ENCODE results near the gene MPND. TPM values are rescaled to one million over a fixed set of nuclear protein-coding genes. Genes with fewer than 3 reads are reported as not detected.

MPND gene
- total RNA-seq, 4 donors from 2014 or later: 5.6 to 10.5 (median 9.3) TPM

- H3K27ac ChIP-seq: peak overlapping the region; percentile 22 to 87 (median 29)
- intact Hi-C loops (cut with DNase I): no loop called here
- 73 to 74% methylated on average over 29 to 31 of the region's 31 CpGs for WGBS, 2 donors
Measured at GRCh38 chr19:4371247-4372164, 28.1 kb downstream of the MPND start.

GRCh38 chr19:4372165-4373012 is 29.0 kb downstream of the MPND start:
- no peaks in the 10 kb centered on the region for H3K36me3 ChIP-seq
- no peaks in the 10 kb centered on the region for H3K27me3 ChIP-seq
- peaks cover 82 to 98% of the 10 kb centered on the region in 2 donors for H3K4me1 ChIP-seq
- no peaks in the 10 kb centered on the region for H3K9me3 ChIP-seq
- peak overlapping the region in 2 of 3 donors; percentile 87 to 91 for H3K27ac ChIP-seq
- TF ChIP-seq, protein P1, sequence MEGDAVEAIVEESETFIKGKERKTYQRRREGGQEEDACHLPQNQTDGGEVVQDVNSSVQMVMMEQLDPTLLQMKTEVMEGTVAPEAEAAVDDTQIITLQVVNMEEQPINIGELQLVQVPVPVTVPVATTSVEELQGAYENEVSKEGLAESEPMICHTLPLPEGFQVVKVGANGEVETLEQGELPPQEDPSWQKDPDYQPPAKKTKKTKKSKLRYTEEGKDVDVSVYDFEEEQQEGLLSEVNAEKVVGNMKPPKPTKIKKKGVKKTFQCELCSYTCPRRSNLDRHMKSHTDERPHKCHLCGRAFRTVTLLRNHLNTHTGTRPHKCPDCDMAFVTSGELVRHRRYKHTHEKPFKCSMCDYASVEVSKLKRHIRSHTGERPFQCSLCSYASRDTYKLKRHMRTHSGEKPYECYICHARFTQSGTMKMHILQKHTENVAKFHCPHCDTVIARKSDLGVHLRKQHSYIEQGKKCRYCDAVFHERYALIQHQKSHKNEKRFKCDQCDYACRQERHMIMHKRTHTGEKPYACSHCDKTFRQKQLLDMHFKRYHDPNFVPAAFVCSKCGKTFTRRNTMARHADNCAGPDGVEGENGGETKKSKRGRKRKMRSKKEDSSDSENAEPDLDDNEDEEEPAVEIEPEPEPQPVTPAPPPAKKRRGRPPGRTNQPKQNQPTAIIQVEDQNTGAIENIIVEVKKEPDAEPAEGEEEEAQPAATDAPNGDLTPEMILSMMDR (IDR thresholded peaks at IDR 0.05): no peak
- no peak for TF ChIP-seq POLR2A (IDR thresholded peaks at IDR 0.05)
- 86 to 89% methylated on average over 12 to 22 of the region's 22 CpGs for WGBS, 2 donors
- DNase-seq: no peak
- intact Hi-C loops (cut with DNase I): no loop called here
- H3K4me3 ChIP-seq (replicated peaks in 1 of 3): no peak overlapping the region

More at GRCh38 chr19:4371247-4372164, 28.1 kb downstream of the MPND start:
- no peaks in the 10 kb centered on the region for H3K27me3 ChIP-seq
- H3K4me1 ChIP-seq: peaks cover 78 to 90% of the 10 kb centered on the region in 2 donors
- peak; percentile 61 to 69 for DNase-seq
- no peak overlapping the region for H3K4me3 ChIP-seq (replicated peaks in 1 of 3)
- no peaks in the 10 kb centered on the region for H3K36me3 ChIP-seq
- H3K9me3 ChIP-seq: no peaks in the 10 kb centered on the region
- TF ChIP-seq, protein P1 (IDR thresholded peaks at IDR 0.05): no peak
- TF ChIP-seq POLR2A (IDR thresholded peaks at IDR 0.05): no peak

DNA sequence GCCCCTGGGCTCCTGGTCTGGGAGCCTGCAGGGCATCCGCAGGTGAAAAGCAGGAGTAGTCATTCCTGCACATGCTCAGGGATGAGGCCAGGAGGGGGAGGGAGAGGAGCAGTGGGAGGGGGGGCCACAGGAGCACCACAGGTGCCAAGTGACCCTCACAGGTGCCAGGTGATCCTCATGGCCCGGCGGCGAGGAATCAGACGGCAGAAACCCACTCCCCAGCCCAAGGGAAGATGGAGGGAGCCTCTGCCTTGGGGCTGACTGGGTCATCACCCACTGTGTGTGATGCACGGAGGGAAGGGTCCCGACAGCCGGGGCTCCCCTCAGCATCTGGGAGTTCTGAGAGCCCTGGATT is 29.6 kb downstream of the MPND start:
- intact Hi-C loops (cut with DNase I): no loop called here
- Histone ChIP-seq H3K4me3 (replicated peaks in 1 of 3) (no peak overlapping the region), H3K4me1 (peaks cover 79 to 100% of the 10 kb centered on the region in 2 donors)

DNA sequence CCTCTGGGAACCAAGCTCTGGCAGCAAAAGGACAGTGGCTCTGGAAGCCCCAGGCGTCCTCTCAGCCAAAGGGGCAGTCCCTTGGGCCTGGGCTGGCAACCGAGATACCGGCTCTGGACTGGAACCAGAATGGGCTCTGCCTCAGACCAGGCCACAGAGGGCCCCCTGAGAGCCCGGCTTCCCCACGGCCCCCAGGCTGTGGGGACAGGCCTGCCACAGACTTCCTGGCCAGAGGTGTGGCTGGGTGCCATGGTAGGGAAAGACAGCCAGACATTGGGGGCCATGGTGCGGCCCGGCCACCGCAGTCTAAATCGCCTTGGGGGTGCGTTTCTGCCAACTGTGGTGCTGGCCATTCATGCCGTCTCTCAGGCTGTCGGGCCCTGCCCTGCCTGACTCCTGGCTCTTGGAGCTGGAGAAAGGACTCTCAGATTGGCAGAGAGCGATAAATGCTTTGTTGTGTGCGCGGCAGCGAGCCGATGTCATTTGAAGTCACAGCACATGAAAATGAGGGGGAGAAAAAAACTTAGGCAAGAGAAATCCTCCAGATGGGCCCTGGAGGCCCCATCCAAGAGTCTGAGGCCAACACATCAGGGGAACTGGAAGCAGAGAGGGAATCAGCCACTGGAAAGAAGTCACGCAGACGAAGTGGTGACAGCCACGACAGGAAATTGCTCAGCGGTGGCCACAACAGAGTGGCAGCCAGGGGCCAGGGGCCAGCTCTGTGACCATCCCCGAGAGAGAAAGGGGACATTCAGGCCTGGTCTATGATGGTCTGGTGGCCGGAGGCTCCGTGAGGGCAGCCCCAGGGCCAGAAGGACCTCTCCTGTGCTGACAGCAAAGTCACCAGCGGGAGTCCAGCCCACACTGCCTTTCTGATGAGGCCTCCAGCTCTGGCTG is 30.5 kb downstream of the MPND start:
- 43 to 56% methylated on average over 19 to 24 of the region's 25 CpGs for WGBS, 2 donors
- Histone ChIP-seq H3K36me3 (no peaks in the 10 kb centered on the region), H3K4me3 (replicated peaks in 1 of 3) (no peak overlapping the region), H3K9me3 (no peaks in the 10 kb centered on the region), H3K27ac (peak overlapping the region; percentile 64 to 91 (median 87)), H3K4me1 (peaks cover 75 to 97% of the 10 kb centered on the region in 2 donors), H3K27me3 (no peaks in the 10 kb centered on the region)
- DNase-seq: peak; percentile 51 to 65
- intact Hi-C loops (cut with DNase I): no loop called here
- TF ChIP-seq, protein P1 (IDR thresholded peaks at IDR 0.05): no peak
- TF ChIP-seq POLR2A (IDR thresholded peaks at IDR 0.05): no peak

More for the DNA sequence above, 29.6 kb downstream of the MPND start:
- Histone ChIP-seq H3K36me3 (no peaks in the 10 kb centered on the region), H3K27me3 (no peaks in the 10 kb centered on the region), H3K9me3 (no peaks in the 10 kb centered on the region), H3K27ac (peak overlapping the region; percentile 64 to 91 (median 87))
- 69% methylated on average over 5 to 7 of the region's 8 CpGs for WGBS, 2 donors
- TF ChIP-seq POLR2A (IDR thresholded peaks at IDR 0.05): no peak
- TF ChIP-seq, protein P1 (IDR thresholded peaks at IDR 0.05): no peak
- DNase-seq: no peak

All from thyroid gland (tissue), 4 donors.